H1 (cell line): Measurements from ENCODE around the gene ZNF385B. TPM values are rescaled to one million over a fixed set of nuclear protein-coding genes. Genes with fewer than 3 reads are reported as not detected.

Experiments used
- CTCF ChIA-PET: fragments of 300-600 bp; sonication (Branson Sonifier 250); formaldehyde crosslinking; loops from one replicate; lab custom pipeline; 2021; ENCODE audit not compliant: partially characterized antibody; lab: Charles Lee
- POLR2A ChIA-PET: fragments of 300-600 bp; sonication (Branson Sonifier 250); formaldehyde crosslinking; loops from one replicate; lab custom pipeline; 2021; ENCODE audit warnings: inconsistent platforms; ENCODE audit not compliant: partially characterized antibody; lab: Charles Lee
- DNase-seq, 2 experiments: peaks; one replicate each; pipeline versions ENCODE4 v3.0.0 to v3.0.0-alpha.2; 2010 to 2022; ENCODE audit warnings: low spot score in 2 of 2, low read depth in 1 of 2, mixed read lengths in 1 of 2
- FAIRE-seq: peaks from 2 replicates; lab custom pipeline; 2011; peaks lifted over from hg19 to GRCh38; lab: Jason Lieb, UNC
- H2AFZ ChIP-seq: 2 replicates; pipeline ENCODE4 v1.8.1; 2012; ENCODE audit warnings: low read length, inconsistent platforms
- H2AK5ac ChIP-seq: 2 replicates; pipeline ENCODE4 v1.6.1; 2013; ENCODE audit warnings: low read depth, low read length
- H2BK120ac ChIP-seq: replicated peaks from 2 replicates; pipeline ENCODE3; 2013; ENCODE audit warnings: low read depth, low read length, inconsistent platforms
- H2BK12ac ChIP-seq: 2 replicates; pipeline ENCODE4 v1.6.1; 2013; ENCODE audit warnings: low read depth, low read length
- H2BK15ac ChIP-seq: 2 replicates; pipeline ENCODE4 v1.6.1; 2013; ENCODE audit warnings: low read length
- H2BK20ac ChIP-seq: 2 replicates; pipeline ENCODE4 v1.6.1; 2013; ENCODE audit warnings: low read length
- H2BK5ac ChIP-seq: 2 replicates; pipeline ENCODE4 v1.6.1; 2013; ENCODE audit warnings: low read depth, low read length
- H3K14ac ChIP-seq: 2 replicates; pipeline ENCODE4 v1.6.1; 2013; ENCODE audit warnings: inconsistent platforms; ENCODE audit not compliant: insufficient read length
- H3K18ac ChIP-seq: 2 replicates; pipeline ENCODE4 v1.6.1; 2013; ENCODE audit warnings: low read length; ENCODE audit errors: extremely low read depth
- H3K23ac ChIP-seq: 2 replicates; pipeline ENCODE4 v1.6.1; 2013; ENCODE audit warnings: inconsistent platforms; ENCODE audit not compliant: insufficient read length
- H3K23me2 ChIP-seq: 2 replicates; pipeline ENCODE4 v1.6.1; 2013; ENCODE audit warnings: low read depth, low read length
- H3K27ac ChIP-seq: 2 replicates; pipeline ENCODE4 v1.6.1; 2011; ENCODE audit warnings: low read depth, low read length, inconsistent platforms
- H3K27me3 ChIP-seq, 4 experiments: replicated peaks in 1 of 4; 1 replicate in 1 of 4; 2 replicates in 3 of 4; pipeline versions ENCODE4 v1.6.1 to v1.8.1; 2011 to 2013; ENCODE audit warnings: low read length in 3 of 4, mild to moderate bottlenecking in 3 of 4, inconsistent platforms in 2 of 4, mixed read lengths in 2 of 4, moderate library complexity in 1 of 4; ENCODE audit not compliant: control insufficient read depth in 3 of 4, insufficient read depth in 3 of 4; ENCODE audit errors: extremely low read depth in 1 of 4
- H3K36me3 ChIP-seq, 4 experiments: 2 replicates each; pipeline versions ENCODE4 v1.6.1 to v1.8.1; 2011 to 2013; ENCODE audit warnings: mild to moderate bottlenecking in 4 of 4, low read length in 3 of 4, moderate library complexity in 2 of 4, control low read depth in 1 of 4, inconsistent platforms in 1 of 4; ENCODE audit not compliant: insufficient read depth in 4 of 4, control insufficient read depth in 2 of 4
- H3K4ac ChIP-seq: replicated peaks from 2 replicates; pipeline ENCODE3; 2013; ENCODE audit warnings: low read length, low read depth, mixed read lengths, inconsistent platforms; ENCODE audit not compliant: insufficient read length
- H3K4me1 ChIP-seq, 4 experiments: replicated peaks in 1 of 4; 1 replicate in 1 of 4; 2 replicates in 3 of 4; pipeline versions ENCODE4 v1.6.1 to v1.8.1; 2011 to 2013; ENCODE audit warnings: low read length in 3 of 4, inconsistent platforms in 2 of 4, mixed read lengths in 1 of 4; ENCODE audit not compliant: insufficient read depth in 4 of 4, control insufficient read depth in 3 of 4
- H3K4me2 ChIP-seq, 2 experiments: 2 replicates each; pipeline versions ENCODE4 v1.6.1 to v1.8.1; 2011 to 2013; ENCODE audit warnings: low read depth in 2 of 2, low read length in 2 of 2, control low read depth in 1 of 2, inconsistent platforms in 1 of 2, mild to moderate bottlenecking in 1 of 2; ENCODE audit not compliant: insufficient read depth in 1 of 2
- H3K4me3 ChIP-seq, 4 experiments: fragments of 200-600, 300-600 bp in 1 of 4; sonication (generic), shearing (Covaris generic), sonication (Bioruptor Twin) in 1 of 4; 2 replicates each; pipeline versions ENCODE4 v1.5.1 to v1.8.1; 2011 to 2016; ENCODE audit warnings: low read length in 4 of 4, low read depth in 3 of 4, control low read depth in 2 of 4, inconsistent platforms in 2 of 4, mild to moderate bottlenecking in 2 of 4, mixed read lengths in 1 of 4, moderate library complexity in 1 of 4; ENCODE audit not compliant: insufficient read depth in 2 of 4; ENCODE audit errors: extremely low read depth in 1 of 4
- H3K56ac ChIP-seq: replicated peaks from 2 replicates; pipeline ENCODE3; 2013; ENCODE audit warnings: low read depth, mild to moderate bottlenecking, mixed read lengths, low read length, inconsistent platforms; ENCODE audit not compliant: insufficient read length
- H3K79me1 ChIP-seq: 2 replicates; pipeline ENCODE4 v1.6.1; 2013; ENCODE audit warnings: low read depth, low read length, control low read depth
- H3K79me2 ChIP-seq, 2 experiments: 2 replicates each; pipeline versions ENCODE4 v1.6.1 to v1.8.1; 2012 to 2013; ENCODE audit warnings: low read length in 2 of 2, mild to moderate bottlenecking in 2 of 2, inconsistent platforms in 1 of 2; ENCODE audit not compliant: insufficient read depth in 2 of 2, control insufficient read depth in 1 of 2
- H3K9ac ChIP-seq, 4 experiments: replicated peaks in 1 of 4; 1 replicate in 1 of 4; 2 replicates in 3 of 4; pipeline versions ENCODE4 v1.6.1 to v1.8.1; 2011 to 2013; ENCODE audit warnings: low read depth in 3 of 4, low read length in 3 of 4, control low read depth in 2 of 4, mild to moderate bottlenecking in 2 of 4, moderate library complexity in 2 of 4, inconsistent platforms in 1 of 4; ENCODE audit errors: extremely low read depth in 1 of 4
- H3K9me3 ChIP-seq, 2 experiments: 2 replicates each; pipeline versions ENCODE4 v1.6.1 to v1.8.1; 2012 to 2013; ENCODE audit warnings: mild to moderate bottlenecking in 2 of 2, moderate library complexity in 2 of 2, control low read depth in 1 of 2, inconsistent platforms in 1 of 2, low read depth in 1 of 2, low read length in 1 of 2, mixed read lengths in 1 of 2; ENCODE audit not compliant: insufficient read depth in 2 of 2
- H4K20me1 ChIP-seq, 2 experiments: replicated peaks in 1 of 2; 2 replicates each; pipeline versions ENCODE3 to v1.8.1; 2011 to 2013; ENCODE audit warnings: inconsistent platforms in 2 of 2, low read length in 2 of 2, mild to moderate bottlenecking in 1 of 2; ENCODE audit not compliant: insufficient read depth in 2 of 2, control insufficient read depth in 1 of 2
- H4K5ac ChIP-seq: 2 replicates; pipeline ENCODE4 v1.6.1; 2013; ENCODE audit warnings: low read length, low read depth, mixed read lengths, inconsistent platforms; ENCODE audit not compliant: insufficient read length
- H4K8ac ChIP-seq: 2 replicates; pipeline ENCODE4 v1.8.0; 2013; ENCODE audit warnings: mild to moderate bottlenecking, moderate library complexity, low read length, inconsistent platforms; ENCODE audit not compliant: insufficient read depth; ENCODE audit errors: extremely low read depth
- H4K91ac ChIP-seq: replicated peaks from 2 replicates; pipeline ENCODE3; 2013; ENCODE audit warnings: low read length, mixed read lengths, inconsistent platforms; ENCODE audit not compliant: insufficient read length
- CREB1 ChIP-seq: IDR thresholded peaks from 2 replicates; pipeline ENCODE4 v1.6.1; 2012; ENCODE audit warnings: inconsistent platforms
- GABPA ChIP-seq: IDR thresholded peaks from 2 replicates; pipeline ENCODE4 v1.6.1; 2011; ENCODE audit warnings: mild to moderate bottlenecking, low read length, moderate library complexity, borderline replicate concordance; ENCODE audit not compliant: insufficient read depth
- JUND ChIP-seq: IDR thresholded peaks from 2 replicates; pipeline ENCODE4 v1.6.1; 2011; ENCODE audit warnings: mild to moderate bottlenecking, improper control_type of control experiment, low read length
- POLR2AphosphoS5 ChIP-seq: IDR thresholded peaks from 2 replicates; pipeline ENCODE4 v1.6.1; 2011; ENCODE audit warnings: low read depth, low read length
- POU5F1 ChIP-seq: IDR thresholded peaks from 2 replicates; pipeline ENCODE4 v1.6.1; 2011; ENCODE audit warnings: low read depth, mild to moderate bottlenecking, low read length, moderate library complexity
- RNF2 ChIP-seq: fragments of 200-900, 300-1000 bp; sonication (generic); IDR thresholded peaks from 2 replicates; pipeline ENCODE4 v1.7.1; 2016; ENCODE audit warnings: borderline replicate concordance, low read depth, mild to moderate bottlenecking, antibody characterized with exemption, low read length; ENCODE audit not compliant: poor library complexity, severe bottlenecking; ENCODE audit errors: missing control alignments
- SIRT6 ChIP-seq: IDR thresholded peaks from one replicate; pipeline ENCODE4 v1.7.1; 2012; ENCODE audit warnings: low read length, inconsistent platforms
- SP1 ChIP-seq: IDR thresholded peaks from 2 replicates; pipeline ENCODE4 v1.6.1; 2011; ENCODE audit warnings: low read depth, low read length
- SP2 ChIP-seq: IDR thresholded peaks from 2 replicates; pipeline ENCODE4 v1.6.1; 2012; ENCODE audit warnings: mild to moderate bottlenecking, low read length, inconsistent platforms
- TAF7 ChIP-seq: optimal IDR thresholded peaks from 2 replicates; pipeline ENCODE3; 2011; ENCODE audit warnings: low read depth, mild to moderate bottlenecking, inconsistent platforms, low read length, moderate library complexity, borderline replicate concordance
- TCF12 ChIP-seq: IDR thresholded peaks from 2 replicates; pipeline ENCODE4 v1.6.1; 2011; ENCODE audit warnings: low read depth, mild to moderate bottlenecking, low read length
- USF2 ChIP-seq: IDR thresholded peaks from 2 replicates; pipeline ENCODE4 v1.6.1; 2011; ENCODE audit warnings: low read length, improper control_type of control experiment
- ZNF274 ChIP-seq: IDR thresholded peaks from 2 replicates; pipeline ENCODE4 v1.7.0; 2012; ENCODE audit warnings: low read length, borderline replicate concordance; ENCODE audit errors: extremely low read depth
- WGBS, 2 experiments: shearing (Covaris generic) in 1 of 2; methylation state at CpG; one replicate each; pipeline versions ENCODE4 v1.1.6 to v1.1.7; 2013 to 2015; ENCODE audit warnings: low lambda C conversion rate in 2 of 2, mixed read lengths in 2 of 2, inconsistent platforms in 1 of 2, low coverage in 1 of 2, missing lambda C conversion rate in 1 of 2; ENCODE audit not compliant: insufficient replicate concordance in 2 of 2, insufficient coverage in 1 of 2, insufficient read length in 1 of 2; ENCODE audit errors: extremely low coverage in 1 of 2, missing lambda C conversion rate in 1 of 2; 5-methylcytosine and 5-hydroxymethylcytosine counted together
- polyA plus RNA-seq, 7 experiments: library from polyadenylated mRNA; depleted of rRNA in 3 of 7; stranded (reverse) in 5 of 7; unstranded in 2 of 7; fragments of >200 nt in 5 of 7; fragments of 200-250 nt in 2 of 7; gene quantifications; 1 replicate in 5 of 7; 2 replicates in 1 of 7; 4 replicates in 1 of 7; pipeline versions ENCODE4 v1.2.1 to v1.2.3, GENCODE V29; 2011 to 2013; ENCODE audit warnings: missing spikeins in 2 of 7, mixed read lengths in 2 of 7
- total RNA-seq: library from RNA; stranded (reverse); fragmentation: NEBNext Ultra II Directional; extraction: Animal tissue kit (Norgen Biotek cat#: 25700); gene quantifications from 2 replicates; pipeline ENCODE4 v1.2.1, GENCODE V29; 2021

Gene ZNF385B
- total and polyA plus RNA-seq, 2 of the 8 experiments (the other 6 are each of a cell fraction or from before 2014, with no cell fraction given) = 1.1 to 3.7 TPM

GRCh38 chr2:179745635-179746256, 115.7 kb downstream of the ZNF385B start:
- Histone ChIP-seq H3K56ac (no peak overlapping the region), H2BK20ac (no peak overlapping the region), H3K4ac (no peak overlapping the region), H4K5ac (no peak overlapping the region), H2BK12ac (no peak overlapping the region), H3K14ac (no peak overlapping the region), H2AFZ (no peak overlapping the region), H2BK15ac (no peak overlapping the region), H4K20me1 (no peaks in the 10 kb centered on the region), H3K4me2 (no peak overlapping the region), H4K91ac (no peak overlapping the region), H3K9ac (no peak overlapping the region), H3K79me2 (no peaks in the 10 kb centered on the region), H2BK120ac (no peak overlapping the region), H4K8ac (no peak overlapping the region), H2BK5ac (no peak overlapping the region), H3K18ac (no peak overlapping the region), H3K4me3 (no peak overlapping the region), H3K23me2 (no peaks in the 10 kb centered on the region), H3K36me3 (no peaks in the 10 kb centered on the region), H3K79me1 (no peaks in the 10 kb centered on the region), H3K27me3 (no peaks in the 10 kb centered on the region), H3K23ac (no peak overlapping the region), H3K27ac (no peak overlapping the region), H3K4me1 (no peaks in the 10 kb centered on the region), H3K9me3 (no peaks in the 10 kb centered on the region), H2AK5ac (no peak overlapping the region)
- no peak for FAIRE-seq
- POLR2A ChIA-PET = interaction anchor here (0.7 kb wide), 1 partner anchor 58 kb away, joined by 3 read pairs; no protein-coding TSS in a partner anchor
- 86% methylated on average over 5 of the region's 5 CpGs; no CpG with 5 or more reads in 1 of the 2 experiments for WGBS, 2 experiments
- DNase-seq = no peak
- CTCF ChIA-PET = interaction anchor here (0.6 to 2.7 kb wide), 4 partner anchors 9 to 324 kb away, joined by 3 to 11 read pairs (median 4); no protein-coding TSS in a partner anchor
- no peak for TF ChIP-seq GABPA
- TF ChIP-seq JUND = no peak
- no peak for TF ChIP-seq SP2
- no peak for TF ChIP-seq SP1
- no peak for TF ChIP-seq USF2
- no peak for TF ChIP-seq TCF12
- no peak for TF ChIP-seq RNF2
- TF ChIP-seq POU5F1 = no peak
- no peak for TF ChIP-seq ZNF274
- TF ChIP-seq CREB1 = no peak
- TF ChIP-seq POLR2AphosphoS5 = no peak
- TF ChIP-seq TAF7 = no peak
- no peak for TF ChIP-seq SIRT6
